Measurements from ENCODE around the gene POLRMT. TPM values are rescaled to one million over a fixed set of nuclear protein-coding genes. Genes with fewer than 3 reads are reported as not detected.

The POLRMT gene
- total RNA-seq, 1 experiment from 2014 or later, result 104 TPM

- whole genome bisulfite sequencing (ENCODE audit: extremely low coverage, insufficient read length, low lambda C conversion rate), result no CpG with 5 or more reads among the region's 37 CpGs
- H3K36me3 Mint-ChIP-seq (ENCODE audit: insufficient read depth in 1 of 3, low read depth in 3 of 3), result peaks cover 24 to 52% (median 42%) of the 10 kb centered on the region in 3 experiments; a peak in 6 of 7 replicates
- H3K23me2 ChIP-seq (ENCODE audit: insufficient read length, low read depth, low read length, poor library complexity, severe bottlenecking), result no peaks in the 10 kb centered on the region
Measured at GRCh38 chr19:622666-623065, 10.7 kb downstream of the POLRMT start.

More at GRCh38 chr19:622666-623065, 10.7 kb downstream of the POLRMT start:
- no peak overlapping the region for H3T11ph ChIP-seq (ENCODE audit: low read length)
- no peak overlapping the region for H3K56ac ChIP-seq (ENCODE audit: insufficient read length, low read depth, low read length)
- no peak overlapping the region for H3K14ac ChIP-seq (ENCODE audit: insufficient read depth, low read length)
- H3K4me1 ChIP-seq (ENCODE audit: insufficient read depth, low read length), result no peaks in the 10 kb centered on the region
- no peaks in the 10 kb centered on the region for H3K9me3 Mint-ChIP-seq
- no peaks in the 10 kb centered on the region for H3K4me1 Mint-ChIP-seq
- no peak overlapping the region for H2BK120ac ChIP-seq (ENCODE audit: low read depth, low read length, poor library complexity, severe bottlenecking)
- peak; percentile 29 for DNase-seq
- H3K4ac ChIP-seq (ENCODE audit: low read depth, low read length), result no peak overlapping the region
- no peak overlapping the region for H3K4me2 ChIP-seq (ENCODE audit: insufficient read depth, insufficient read length, low read length)
- no peak overlapping the region for H3K18ac ChIP-seq (ENCODE audit: insufficient read length, low read depth, low read length)
- no peaks in the 10 kb centered on the region for H3K79me2 ChIP-seq (ENCODE audit: insufficient read depth, low read length)
- TF ChIP-seq, protein P1, sequence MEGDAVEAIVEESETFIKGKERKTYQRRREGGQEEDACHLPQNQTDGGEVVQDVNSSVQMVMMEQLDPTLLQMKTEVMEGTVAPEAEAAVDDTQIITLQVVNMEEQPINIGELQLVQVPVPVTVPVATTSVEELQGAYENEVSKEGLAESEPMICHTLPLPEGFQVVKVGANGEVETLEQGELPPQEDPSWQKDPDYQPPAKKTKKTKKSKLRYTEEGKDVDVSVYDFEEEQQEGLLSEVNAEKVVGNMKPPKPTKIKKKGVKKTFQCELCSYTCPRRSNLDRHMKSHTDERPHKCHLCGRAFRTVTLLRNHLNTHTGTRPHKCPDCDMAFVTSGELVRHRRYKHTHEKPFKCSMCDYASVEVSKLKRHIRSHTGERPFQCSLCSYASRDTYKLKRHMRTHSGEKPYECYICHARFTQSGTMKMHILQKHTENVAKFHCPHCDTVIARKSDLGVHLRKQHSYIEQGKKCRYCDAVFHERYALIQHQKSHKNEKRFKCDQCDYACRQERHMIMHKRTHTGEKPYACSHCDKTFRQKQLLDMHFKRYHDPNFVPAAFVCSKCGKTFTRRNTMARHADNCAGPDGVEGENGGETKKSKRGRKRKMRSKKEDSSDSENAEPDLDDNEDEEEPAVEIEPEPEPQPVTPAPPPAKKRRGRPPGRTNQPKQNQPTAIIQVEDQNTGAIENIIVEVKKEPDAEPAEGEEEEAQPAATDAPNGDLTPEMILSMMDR (conservative IDR thresholded peaks at IDR 0.05), result no peak
- H2AK5ac ChIP-seq (ENCODE audit: insufficient read length, low read length), result no peak overlapping the region
- H4K91ac ChIP-seq (ENCODE audit: insufficient read length, low read depth, low read length), result no peak overlapping the region
- no peak overlapping the region for H3K27ac ChIP-seq (ENCODE audit: insufficient read length, low read depth, low read length)
- no peak overlapping the region for H3K23ac ChIP-seq (ENCODE audit: insufficient read length, low read depth, low read length)
- no peak overlapping the region for H2BK5ac ChIP-seq (ENCODE audit: insufficient read length, low read length)
- no peak overlapping the region for H2BK12ac ChIP-seq (ENCODE audit: insufficient read length, low read depth, low read length)
- H2BK20ac ChIP-seq (ENCODE audit: low read depth, low read length, poor library complexity, severe bottlenecking), result no peak overlapping the region
- no peak overlapping the region for H2AFZ ChIP-seq (ENCODE audit: low read length)
- no peaks in the 10 kb centered on the region for H3K9me3 ChIP-seq (ENCODE audit: control insufficient read depth, low read depth, low read length)
- H3K79me1 ChIP-seq (ENCODE audit: insufficient read depth, low read depth, low read length, poor library complexity, severe bottlenecking), result peaks cover under 1% of the 10 kb centered on the region
- no peak overlapping the region for H4K8ac ChIP-seq (replicated peaks; ENCODE audit: insufficient read length, low read depth, low read length)
- no peak overlapping the region for H3K27ac Mint-ChIP-seq
- H4K20me1 ChIP-seq (ENCODE audit: control insufficient read depth, insufficient read depth, insufficient read length), result no peaks in the 10 kb centered on the region
- H3K4me3 Mint-ChIP-seq, result no peak overlapping the region
- H3K27me3 Mint-ChIP-seq (ENCODE audit: low read depth), result no peaks in the 10 kb centered on the region
- no peak overlapping the region for H4K5ac ChIP-seq (ENCODE audit: insufficient read length, low read depth, low read length)
- H3K27me3 ChIP-seq (ENCODE audit: insufficient read depth, low read length), result no peaks in the 10 kb centered on the region
- no peak overlapping the region for H2BK15ac ChIP-seq (ENCODE audit: low read depth, low read length)
- H3K9ac ChIP-seq (ENCODE audit: extremely low read depth, insufficient read length, low read length), result no peak overlapping the region
